Naive thymus-derived CD8-positive, alpha-beta T cell (primary cell): ENCODE data around the gene SLC35F3. TPM values are rescaled to one million over a fixed set of nuclear protein-coding genes. Genes with fewer than 3 reads are reported as not detected.

Source experiments
- ATAC-seq, 2 donors: fragments of 150-1000 bp; cut with Tn5 transposase in 1 of 2; sonication (Bioruptor Pico), chemical (Tn5 transposase) in 1 of 2; 1 replicate in 1 of 2; 2 replicates in 1 of 2; pipeline ENCODE4 v1.10.0; 2021; ENCODE audit warnings: mild to moderate bottlenecking in 2 of 2, moderate library complexity in 2 of 2
- POLR2A ChIA-PET: fragments of 350-600 bp; sonication (Branson Sonifier 250); formaldehyde crosslinking; loops from one replicate; lab custom pipeline; 2021; ENCODE audit warnings: antibody characterized with exemption; lab: Charles Lee
- DNase-seq, 10 donors: peaks; one replicate each; pipeline versions ENCODE4 v3.0.0 to v3.0.0-alpha.2; 2020 to 2022
- H3K27ac Mint-ChIP-seq, 10 donors: one replicate each; pipeline ENCODE4 v1.8.0; 2020 to 2022; ENCODE audit warnings: mild to moderate bottlenecking in 10 of 10, mixed read lengths in 10 of 10, moderate library complexity in 4 of 10, inconsistent platforms in 1 of 10
- H3K27me3 Mint-ChIP-seq, 5 donors: one replicate each; pipeline ENCODE4 v1.8.0; 2021 to 2022; ENCODE audit warnings: mixed read lengths in 5 of 5
- H3K36me3 Mint-ChIP-seq, 3 donors: one replicate each; pipeline ENCODE4 v1.8.0; 2020 to 2022; ENCODE audit warnings: mixed read lengths in 3 of 3, mild to moderate bottlenecking in 2 of 3, inconsistent platforms in 1 of 3
- H3K4me1 Mint-ChIP-seq, 4 donors: one replicate each; pipeline ENCODE4 v1.8.0; 2021 to 2022; ENCODE audit warnings: mixed read lengths in 4 of 4
- H3K4me3 Mint-ChIP-seq, 10 donors: one replicate each; pipeline ENCODE4 v1.8.0; 2020 to 2022; ENCODE audit warnings: mild to moderate bottlenecking in 10 of 10, mixed read lengths in 10 of 10, moderate library complexity in 6 of 10, inconsistent platforms in 1 of 10
- H3K9me3 Mint-ChIP-seq, 9 donors: one replicate each; pipeline ENCODE4 v1.8.0; 2020 to 2022; ENCODE audit warnings: mixed read lengths in 9 of 9, mild to moderate bottlenecking in 3 of 9, inconsistent platforms in 1 of 9, moderate library complexity in 1 of 9
- polyA plus RNA-seq, 3 donors: library from polyadenylated mRNA; unstranded; fragments of 300-500 nt; fragmentation: Illumina TruSeq; gene quantifications; one replicate each; pipeline ENCODE4 v1.2.3, GENCODE V29; 2021
- total RNA-seq, 8 experiments: library from RNA in 2 of 8; stranded (reverse) in 2 of 8; gene quantifications; one replicate each; pipeline ENCODE4 v1.2.3 and lab custom pipeline; 2021 to 2026

The SLC35F3 gene
- total and polyA plus RNA-seq, 5 experiments from 2014 or later: 0.06 to 0.63 (median 0.33) TPM; not detected in 1

- no peak for ATAC-seq
- Mint-ChIP-seq H3K27ac (no peak overlapping the region), H3K4me3 (no peak overlapping the region), H3K9me3 (no peaks in the 10 kb centered on the region), H3K27me3 (peaks cover 0 to 13% (median 0%) of the 10 kb centered on the region in 5 donors), H3K4me1 (peaks cover 0 to 1% (median 0%) of the 10 kb centered on the region in 4 donors), H3K36me3 (no peaks in the 10 kb centered on the region)
- DNase-seq: no peak
- POLR2A ChIA-PET: no interaction called here
These were observed 366.2 kb downstream of the SLC35F3 start for GRCh38 chr1:234270581-234271242.

GRCh38 chr1:234271243-234271606 lies 366.7 kb downstream of the SLC35F3 start:
- POLR2A ChIA-PET: no interaction called here
- Mint-ChIP-seq H3K9me3 (no peaks in the 10 kb centered on the region), H3K27ac (no peak overlapping the region), H3K4me3 (no peak overlapping the region), H3K27me3 (peaks cover 0 to 13% (median 0%) of the 10 kb centered on the region in 5 donors), H3K4me1 (peaks cover 0 to 1% (median 0%) of the 10 kb centered on the region in 4 donors), H3K36me3 (no peaks in the 10 kb centered on the region)
- ATAC-seq: no peak
- no peak for DNase-seq

- H3K27me3 Mint-ChIP-seq: peaks cover 0 to 17% (median 0%) of the 10 kb centered on the region in 5 donors
- no peak overlapping the region for H3K4me3 Mint-ChIP-seq
- no peak for ATAC-seq
- H3K9me3 Mint-ChIP-seq: no peaks in the 10 kb centered on the region
- no peak overlapping the region for H3K27ac Mint-ChIP-seq
- POLR2A ChIA-PET: no interaction called here
- peaks cover 0 to 1% (median 0%) of the 10 kb centered on the region in 4 donors for H3K4me1 Mint-ChIP-seq
- DNase-seq: no peak
- no peaks in the 10 kb centered on the region for H3K36me3 Mint-ChIP-seq
These were observed 368.3 kb downstream of the SLC35F3 start for GRCh38 chr1:234272656-234273312.

- Mint-ChIP-seq H3K36me3 (no peaks in the 10 kb centered on the region), H3K4me3 (no peak overlapping the region), H3K9me3 (no peaks in the 10 kb centered on the region), H3K4me1 (peaks cover 0 to 1% (median 0%) of the 10 kb centered on the region in 4 donors), H3K27ac (no peak overlapping the region), H3K27me3 (peaks cover 0 to 17% (median 0%) of the 10 kb centered on the region in 5 donors)
- POLR2A ChIA-PET: no interaction called here
- no peak for DNase-seq
- no peak for ATAC-seq
These were observed 369.5 kb downstream of the SLC35F3 start for GRCh38 chr1:234273981-234274380.

- H3K27ac Mint-ChIP-seq: no peak overlapping the region
- DNase-seq (no peak), ATAC-seq (no peak)
- no peaks in the 10 kb centered on the region for H3K36me3 Mint-ChIP-seq
- POLR2A ChIA-PET: no interaction called here
- H3K27me3 Mint-ChIP-seq: peaks cover 0 to 17% (median 0%) of the 10 kb centered on the region in 5 donors
- no peaks in the 10 kb centered on the region for H3K9me3 Mint-ChIP-seq
- peaks cover 0 to 1% (median 0%) of the 10 kb centered on the region in 4 donors for H3K4me1 Mint-ChIP-seq
- no peak overlapping the region for H3K4me3 Mint-ChIP-seq
These were observed 371.8 kb downstream of the SLC35F3 start for GRCh38 chr1:234276151-234276788.

GRCh38 chr1:234277161-234277868 lies 372.8 kb downstream of the SLC35F3 start:
- Mint-ChIP-seq H3K27ac (no peak overlapping the region), H3K27me3 (peaks cover 0 to 17% (median 0%) of the 10 kb centered on the region in 5 donors), H3K4me3 (no peak overlapping the region), H3K36me3 (no peaks in the 10 kb centered on the region), H3K4me1 (peaks cover 0 to 1% (median 0%) of the 10 kb centered on the region in 4 donors), H3K9me3 (no peaks in the 10 kb centered on the region)
- ATAC-seq (no peak), DNase-seq (no peak)
- POLR2A ChIA-PET: no interaction called here

GRCh38 chr1:234279021-234279420 lies 374.5 kb downstream of the SLC35F3 start:
- POLR2A ChIA-PET: no interaction called here
- no peak for DNase-seq
- Mint-ChIP-seq H3K9me3 (no peaks in the 10 kb centered on the region), H3K27me3 (peaks cover 0 to 9% (median 0%) of the 10 kb centered on the region in 5 donors), H3K4me3 (no peak overlapping the region), H3K36me3 (no peaks in the 10 kb centered on the region), H3K27ac (no peak overlapping the region), H3K4me1 (peaks cover 0 to 2% (median 0%) of the 10 kb centered on the region in 4 donors)
- ATAC-seq: no peak

GRCh38 chr1:234280500-234280899 lies 376.0 kb downstream of the SLC35F3 start:
- POLR2A ChIA-PET: no interaction called here
- Mint-ChIP-seq H3K4me3 (no peak overlapping the region), H3K27me3 (peaks cover 0 to 14% (median 0%) of the 10 kb centered on the region in 5 donors), H3K27ac (no peak overlapping the region), H3K9me3 (no peaks in the 10 kb centered on the region), H3K36me3 (no peaks in the 10 kb centered on the region), H3K4me1 (peaks cover 0 to 2% (median 0%) of the 10 kb centered on the region in 4 donors)
- DNase-seq (no peak), ATAC-seq (no peak)

GRCh38 chr1:234281826-234282489 lies 377.5 kb downstream of the SLC35F3 start:
- POLR2A ChIA-PET: no interaction called here
- H3K27ac Mint-ChIP-seq: no peak overlapping the region
- ATAC-seq (no peak), DNase-seq (no peak)
- no peaks in the 10 kb centered on the region for H3K9me3 Mint-ChIP-seq
- H3K36me3 Mint-ChIP-seq: no peaks in the 10 kb centered on the region
- H3K4me1 Mint-ChIP-seq: peaks cover 0 to 2% (median 0%) of the 10 kb centered on the region in 4 donors
- H3K27me3 Mint-ChIP-seq: peaks cover 0 to 10% (median 0%) of the 10 kb centered on the region in 5 donors
- no peak overlapping the region for H3K4me3 Mint-ChIP-seq

- no peak overlapping the region for H3K27ac Mint-ChIP-seq
- H3K36me3 Mint-ChIP-seq: peaks cover 0 to 17% (median 4%) of the 10 kb centered on the region in 3 donors
- H3K4me3 Mint-ChIP-seq: no peak overlapping the region
- H3K27me3 Mint-ChIP-seq: peaks cover 0 to 16% (median 3%) of the 10 kb centered on the region in 5 donors
- H3K4me1 Mint-ChIP-seq: peaks cover 0 to 2% (median 0%) of the 10 kb centered on the region in 4 donors
- POLR2A ChIA-PET: no interaction called here
- H3K9me3 Mint-ChIP-seq: peaks cover 0 to 23% (median 14%) of the 10 kb centered on the region in 9 donors
- ATAC-seq (no peak), DNase-seq (no peak)
These were observed 381.7 kb downstream of the SLC35F3 start for GRCh38 chr1:234286206-234286605.

GRCh38 chr1:234288946-234289345 lies 384.5 kb downstream of the SLC35F3 start:
- POLR2A ChIA-PET: no interaction called here
- peaks cover 0 to 23% (median 14%) of the 10 kb centered on the region in 9 donors for H3K9me3 Mint-ChIP-seq
- H3K4me3 Mint-ChIP-seq: no peak overlapping the region
- H3K4me1 Mint-ChIP-seq: no peaks in the 10 kb centered on the region
- peaks cover 0 to 17% (median 4%) of the 10 kb centered on the region in 3 donors for H3K36me3 Mint-ChIP-seq
- DNase-seq (no peak), ATAC-seq (no peak)
- peaks cover 5 to 17% (median 6%) of the 10 kb centered on the region in 5 donors for H3K27me3 Mint-ChIP-seq
- H3K27ac Mint-ChIP-seq: no peak overlapping the region
